Measurements from ENCODE around the gene STX12. TPM values are rescaled to one million over a fixed set of nuclear protein-coding genes. Genes with fewer than 3 reads are reported as not detected.
"Not testable (repeated sequence)": the region's sequence is repeated elsewhere in the genome, so short reads cannot be mapped to it uniquely, and the experiment has no call there.

STX12 gene
- total and polyA plus RNA-seq, 4 donors = 32.5 to 94.0 (median 72.9) TPM

GRCh38 chr1:27869719-27870085, 96.7 kb downstream of the STX12 start:
- TF ChIP-seq CTCF (IDR thresholded peaks at IDR 0.05; ENCODE audit: control extremely low read depth, extremely low read depth) = no peak
- no peaks in the 10 kb centered on the region for H3K36me3 ChIP-seq (ENCODE audit: control insufficient read depth in 4 of 4, insufficient read depth in 4 of 4, low read length in 4 of 4)
- 80 to 82% methylated on average over 1 of the region's 1 CpG for WGBS, 2 donors
- H3K27me3 ChIP-seq (ENCODE audit: control insufficient read depth in 3 of 3, insufficient read depth in 3 of 3, low read length in 2 of 3) = peaks cover 0 to 6% (median 2%) of the 10 kb centered on the region in 3 donors
- H3K9me3 ChIP-seq (ENCODE audit: control insufficient read depth in 4 of 4, insufficient read depth in 3 of 4, low read length in 3 of 4) = no peaks in the 10 kb centered on the region
- ATAC-seq (ENCODE audit: insufficient read depth, low FRiP score) = no peak
- no peak for DNase-seq
- no peak overlapping the region for H3K9ac ChIP-seq (ENCODE audit: insufficient read depth in 1 of 2, low read length in 2 of 2)
- peaks cover 0 to 6% (median 0%) of the 10 kb centered on the region in 5 donors for H3K4me1 ChIP-seq (ENCODE audit: control insufficient read depth in 5 of 5, insufficient read depth in 5 of 5, low read length in 5 of 5)
- H3K27ac ChIP-seq (ENCODE audit: low read depth in 1 of 2, low read length in 1 of 2) = no peak overlapping the region
- no peak overlapping the region for H3K4me3 ChIP-seq

- not testable (repeated sequence) for H3K27me3 ChIP-seq (ENCODE audit: control insufficient read depth in 3 of 3, insufficient read depth in 3 of 3, low read length in 2 of 3); H3K9ac ChIP-seq (ENCODE audit: insufficient read depth in 1 of 2, low read length in 2 of 2); H3K9me3 ChIP-seq (ENCODE audit: control insufficient read depth in 4 of 4, insufficient read depth in 3 of 4, low read length in 3 of 4); H3K4me1 ChIP-seq (ENCODE audit: control insufficient read depth in 5 of 5, insufficient read depth in 5 of 5, low read length in 5 of 5); H3K27ac ChIP-seq (ENCODE audit: low read depth in 1 of 2, low read length in 1 of 2); ATAC-seq (ENCODE audit: insufficient read depth, low FRiP score); H3K36me3 ChIP-seq (ENCODE audit: control insufficient read depth in 4 of 4, insufficient read depth in 4 of 4, low read length in 4 of 4); DNase-seq; H3K4me3 ChIP-seq
- 92 to 97% methylated on average over 7 of the region's 7 CpGs for WGBS, 2 donors
These were observed 98.1 kb downstream of the STX12 start for GRCh38 chr1:27871076-27871475.

GRCh38 chr1:27872059-27872801, 99.2 kb downstream of the STX12 start, which contains the start of gene THEMIS2:
TSS of gene THEMIS2 (plus strand) at chr1:27872544. CDS start at chr1:27872572, 28 bp downstream.
- peaks cover 0 to 6% (median 0%) of the 10 kb centered on the region in 5 donors for H3K4me1 ChIP-seq (ENCODE audit: control insufficient read depth in 5 of 5, insufficient read depth in 5 of 5, low read length in 5 of 5)
- H3K9ac ChIP-seq (ENCODE audit: insufficient read depth in 1 of 2, low read length in 2 of 2) = peak within 1 kb of the TSS in 1 of 2 donors; percentile 49
- peaks cover 0 to 6% (median 2%) of the 10 kb centered on the region in 3 donors for H3K27me3 ChIP-seq (ENCODE audit: control insufficient read depth in 3 of 3, insufficient read depth in 3 of 3, low read length in 2 of 3)
- WGBS, 2 donors = 9 to 16% methylated on average over 32 to 53 of the region's 53 CpGs
- no peaks in the 10 kb centered on the region for H3K9me3 ChIP-seq (ENCODE audit: control insufficient read depth in 4 of 4, insufficient read depth in 3 of 4, low read length in 3 of 4)
- ATAC-seq (ENCODE audit: insufficient read depth, low FRiP score) (peak; percentile 77), DNase-seq (peak; percentile 50 to 73 (median 56))
- H3K4me3 ChIP-seq = peak within 1 kb of the TSS; percentile 61
- no peaks in the 10 kb centered on the region for H3K36me3 ChIP-seq (ENCODE audit: control insufficient read depth in 4 of 4, insufficient read depth in 4 of 4, low read length in 4 of 4)
- H3K27ac ChIP-seq (ENCODE audit: low read depth in 1 of 2, low read length in 1 of 2) = peak within 1 kb of the TSS in 1 of 2 donors; percentile 69
- TF ChIP-seq CTCF (IDR thresholded peaks at IDR 0.05; ENCODE audit: control extremely low read depth, extremely low read depth) = no peak

- WGBS, 2 donors = 10 to 12% methylated on average over 38 of the region's 38 CpGs
- Histone ChIP-seq H3K27ac (ENCODE audit: low read depth in 1 of 2, low read length in 1 of 2) (peak overlapping the region in 1 of 2 donors; percentile 69), H3K9ac (ENCODE audit: insufficient read depth in 1 of 2, low read length in 2 of 2) (peak overlapping the region in 1 of 2 donors; percentile 49), H3K4me3 (peak overlapping the region; percentile 61), H3K36me3 (ENCODE audit: control insufficient read depth in 4 of 4, insufficient read depth in 4 of 4, low read length in 4 of 4) (no peaks in the 10 kb centered on the region), H3K9me3 (ENCODE audit: control insufficient read depth in 4 of 4, insufficient read depth in 3 of 4, low read length in 3 of 4) (no peaks in the 10 kb centered on the region), H3K4me1 (ENCODE audit: control insufficient read depth in 5 of 5, insufficient read depth in 5 of 5, low read length in 5 of 5) (peaks cover 0 to 6% (median 0%) of the 10 kb centered on the region in 5 donors), H3K27me3 (ENCODE audit: control insufficient read depth in 3 of 3, insufficient read depth in 3 of 3, low read length in 2 of 3) (peaks cover 0 to 6% (median 2%) of the 10 kb centered on the region in 3 donors)
- ATAC-seq (ENCODE audit: insufficient read depth, low FRiP score) (no peak), DNase-seq (no peak)
- TF ChIP-seq CTCF (IDR thresholded peaks at IDR 0.05; ENCODE audit: control extremely low read depth, extremely low read depth) = no peak
These were observed 100.0 kb downstream of the STX12 start for GRCh38 chr1:27872802-27873551.
